Bone marrow (tissue), 2 donors: ENCODE results near the gene NTNG1.

ENCODE experiments used
- DNase-seq, 2 donors: peaks; one replicate each; lab custom pipeline; 2025; lab: John Stamatoyannopoulos, UW

The NTNG1 gene

DNA sequence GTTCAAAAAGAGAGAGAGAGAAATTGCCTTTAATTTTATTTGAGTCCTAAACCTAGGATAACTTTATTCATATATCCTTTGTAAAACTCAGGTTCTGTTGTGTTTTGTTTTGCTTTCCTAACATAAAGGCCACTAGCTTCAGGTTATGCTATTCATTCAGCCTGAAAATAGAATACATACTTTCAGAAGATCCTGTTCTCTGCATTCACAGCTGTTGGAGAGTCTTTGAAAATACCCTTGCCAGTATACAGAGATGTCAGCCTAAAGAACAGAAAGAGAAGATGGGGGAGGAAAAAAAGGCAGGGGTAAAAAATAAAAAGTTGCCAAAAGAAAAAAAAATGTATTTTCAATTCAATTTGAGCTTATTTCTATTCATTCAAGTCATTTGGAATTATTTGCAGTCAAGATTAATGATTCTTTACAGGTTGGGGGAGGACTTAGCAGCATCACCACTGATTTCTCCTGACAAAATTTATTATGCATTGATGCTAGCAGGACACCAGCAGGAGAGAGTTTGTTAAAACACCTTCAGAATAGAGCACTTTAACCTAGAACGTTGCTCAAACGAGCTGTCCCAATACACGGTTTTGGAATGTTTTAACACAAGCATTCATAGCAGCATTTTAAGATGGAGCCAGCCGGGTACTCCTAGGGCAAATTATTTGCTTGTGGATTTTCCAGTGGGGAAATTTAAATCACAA is 318.5 kb downstream of the NTNG1 start:
- no peak for DNase-seq

DNA sequence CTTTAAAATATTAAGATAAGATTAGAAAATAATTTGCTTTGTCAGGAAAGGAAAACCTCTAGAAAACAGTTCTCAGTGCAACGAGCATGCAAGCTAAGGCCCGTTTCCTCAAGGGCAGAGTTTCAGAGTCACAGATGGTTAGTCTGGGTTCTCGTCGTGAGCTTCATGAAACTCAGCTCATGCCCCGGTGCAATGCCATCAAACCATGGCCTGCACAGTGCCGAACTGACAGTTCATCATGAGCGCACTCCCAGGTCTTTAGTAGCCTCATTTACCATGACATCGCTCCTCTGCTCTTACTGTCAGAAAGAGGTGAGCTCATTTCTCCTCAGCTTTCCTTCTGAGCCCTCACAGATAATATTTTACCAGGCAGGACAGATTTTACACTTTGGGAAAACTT is 319.2 kb downstream of the NTNG1 start:
- DNase-seq: no peak

DNA sequence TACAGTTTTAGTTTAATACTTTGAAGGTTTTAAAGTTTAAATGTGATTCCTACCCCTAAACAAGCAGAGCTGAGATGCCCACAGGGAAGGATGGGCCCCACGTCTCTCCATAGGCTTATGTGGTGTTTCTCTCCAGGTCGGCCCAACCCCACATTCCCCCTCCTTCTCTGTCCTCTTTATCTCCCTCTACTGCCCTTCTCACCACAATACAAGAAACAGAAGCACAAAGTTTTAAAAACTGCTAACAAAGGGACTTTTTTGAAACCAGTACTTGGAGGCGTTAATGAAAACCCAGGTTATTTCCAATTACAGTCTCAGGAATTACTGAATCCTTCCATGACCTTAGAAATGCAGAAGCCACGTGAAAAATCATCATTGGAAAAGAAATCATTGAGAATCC is 324.0 kb downstream of the NTNG1 start:
- no peak for DNase-seq

DNA sequence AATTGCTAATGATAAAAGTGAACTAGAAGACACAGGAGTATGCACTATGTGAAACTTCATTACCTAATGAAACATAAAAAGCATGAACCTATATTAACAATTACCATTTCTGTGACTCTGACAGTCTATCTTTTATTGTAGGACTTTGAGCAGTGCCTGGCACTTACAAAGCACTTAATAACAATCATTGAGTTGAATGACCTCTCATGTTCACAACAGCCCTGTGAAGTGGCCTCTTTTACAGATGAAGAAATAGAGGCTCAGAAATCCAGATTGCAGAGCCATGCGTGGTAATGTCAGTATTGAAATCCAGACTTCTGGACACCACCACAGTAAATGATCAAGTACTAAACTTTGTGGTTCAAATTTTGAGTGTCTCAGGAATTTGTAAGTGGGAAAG is 326.4 kb downstream of the NTNG1 start:
- no peak for DNase-seq

DNA sequence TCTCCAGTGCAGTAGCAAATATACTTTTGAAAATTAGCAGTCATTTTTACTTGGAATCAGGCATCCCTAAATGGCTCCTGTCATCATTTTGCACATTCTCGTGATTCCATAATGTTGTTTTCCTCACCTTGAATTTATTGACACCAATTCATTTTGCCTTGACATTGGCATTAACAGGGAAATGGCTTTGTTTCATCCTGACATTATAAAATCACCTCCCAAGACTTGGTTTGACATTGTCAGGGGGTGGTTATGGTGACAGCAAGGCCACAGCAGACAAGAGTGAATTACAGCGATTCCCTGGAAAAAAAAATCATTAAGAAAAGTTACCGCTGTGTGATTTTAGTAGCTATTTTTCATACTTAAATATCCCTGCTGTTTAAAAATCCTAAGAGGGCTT is 327.0 kb downstream of the NTNG1 start:
- DNase-seq: no peak

DNA sequence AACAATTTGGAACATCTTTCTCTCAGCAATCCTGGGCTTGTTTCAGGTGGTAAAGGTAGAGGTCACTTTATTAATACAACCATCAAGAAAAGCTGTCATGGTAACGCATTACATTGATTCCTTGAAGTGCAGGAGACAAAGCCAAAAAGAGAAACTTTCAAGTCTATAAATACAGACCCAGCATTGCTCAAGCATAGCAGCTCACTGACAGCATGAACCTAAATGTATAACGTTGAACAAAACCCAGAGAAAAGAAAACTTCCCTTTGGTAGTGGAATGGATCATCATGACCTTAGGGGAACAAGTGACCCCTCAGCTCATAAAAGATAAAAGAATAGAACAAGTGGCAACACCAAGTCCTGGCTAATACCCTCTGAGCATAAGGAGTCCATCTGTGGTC is 332.2 kb downstream of the NTNG1 start:
- no peak for DNase-seq

DNA sequence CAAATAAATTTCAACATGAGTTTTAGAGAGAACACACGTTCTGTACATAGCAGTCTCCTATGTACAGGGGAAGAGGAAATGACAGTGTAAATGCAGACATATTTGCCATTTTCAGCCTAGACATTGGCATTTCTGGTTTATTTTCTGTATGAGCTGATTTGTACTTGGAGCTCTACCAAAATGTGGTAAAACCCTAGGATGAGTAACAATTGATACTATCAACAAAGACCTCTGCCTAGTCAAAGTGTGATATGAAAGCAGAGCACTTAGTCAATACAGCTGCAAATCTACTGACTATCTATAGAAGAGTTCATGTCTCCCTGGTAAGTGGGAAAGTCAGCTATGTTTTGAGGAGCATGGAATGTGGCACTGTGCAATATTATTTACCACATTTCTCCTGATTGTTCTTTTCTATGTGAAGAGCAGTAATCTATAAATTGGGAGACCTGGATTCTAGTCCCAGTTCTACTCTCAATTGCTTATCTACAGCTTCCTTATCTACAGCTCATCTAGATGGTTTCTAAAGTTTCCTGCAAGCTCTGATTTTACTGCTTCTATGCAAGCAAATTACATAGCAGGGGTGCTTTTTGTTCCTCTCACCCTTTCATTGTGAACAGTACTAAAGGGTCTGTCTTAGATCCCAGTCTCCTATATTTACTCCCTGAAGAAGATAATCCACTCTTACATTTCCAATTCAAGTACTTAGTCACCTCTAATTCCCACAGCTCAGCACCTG is 334.2 kb downstream of the NTNG1 start:
- no peak for DNase-seq

DNA sequence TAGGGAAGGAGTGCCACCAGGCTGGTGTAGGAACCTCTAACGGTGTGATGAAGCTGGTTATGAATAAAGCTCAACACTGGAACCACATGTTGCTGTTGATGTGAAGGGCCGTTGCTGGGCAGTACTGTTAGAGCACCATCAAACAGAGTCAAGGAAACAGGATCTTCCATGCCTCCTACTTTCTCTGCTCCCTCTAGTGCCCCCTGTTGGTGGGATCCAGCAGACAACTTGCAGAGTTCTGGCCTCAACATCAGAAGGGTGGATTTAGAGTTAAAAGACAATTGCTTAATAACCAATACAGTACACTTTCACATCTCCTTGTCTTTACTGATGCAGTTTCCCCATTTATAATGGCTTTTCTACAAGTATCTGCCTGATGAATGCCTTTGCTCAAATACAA is 336.4 kb downstream of the NTNG1 start:
- no peak for DNase-seq

DNA sequence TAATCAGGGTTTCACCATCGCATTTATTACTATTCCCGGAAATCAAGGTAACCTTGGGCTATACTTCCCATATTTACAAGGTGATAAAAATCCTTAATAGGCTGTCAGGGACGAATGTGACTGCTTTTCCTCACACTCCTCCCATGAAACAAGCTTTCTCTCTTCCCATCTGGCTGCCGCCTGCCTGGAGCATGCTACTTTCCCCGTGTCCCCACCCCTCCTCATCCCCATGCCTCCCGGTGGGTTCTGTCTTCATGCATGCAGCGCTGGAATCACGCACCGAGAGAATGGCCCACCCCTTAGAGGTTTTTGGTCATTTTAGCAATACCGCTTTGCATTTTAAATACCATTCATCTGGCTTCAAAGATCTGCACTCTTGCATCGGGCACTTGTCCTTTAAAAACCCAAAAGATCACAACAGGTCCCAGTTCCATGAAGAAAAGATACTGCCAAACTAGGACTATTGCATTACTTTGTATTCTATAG is 339.1 kb downstream of the NTNG1 start:
- no peak for DNase-seq

DNA sequence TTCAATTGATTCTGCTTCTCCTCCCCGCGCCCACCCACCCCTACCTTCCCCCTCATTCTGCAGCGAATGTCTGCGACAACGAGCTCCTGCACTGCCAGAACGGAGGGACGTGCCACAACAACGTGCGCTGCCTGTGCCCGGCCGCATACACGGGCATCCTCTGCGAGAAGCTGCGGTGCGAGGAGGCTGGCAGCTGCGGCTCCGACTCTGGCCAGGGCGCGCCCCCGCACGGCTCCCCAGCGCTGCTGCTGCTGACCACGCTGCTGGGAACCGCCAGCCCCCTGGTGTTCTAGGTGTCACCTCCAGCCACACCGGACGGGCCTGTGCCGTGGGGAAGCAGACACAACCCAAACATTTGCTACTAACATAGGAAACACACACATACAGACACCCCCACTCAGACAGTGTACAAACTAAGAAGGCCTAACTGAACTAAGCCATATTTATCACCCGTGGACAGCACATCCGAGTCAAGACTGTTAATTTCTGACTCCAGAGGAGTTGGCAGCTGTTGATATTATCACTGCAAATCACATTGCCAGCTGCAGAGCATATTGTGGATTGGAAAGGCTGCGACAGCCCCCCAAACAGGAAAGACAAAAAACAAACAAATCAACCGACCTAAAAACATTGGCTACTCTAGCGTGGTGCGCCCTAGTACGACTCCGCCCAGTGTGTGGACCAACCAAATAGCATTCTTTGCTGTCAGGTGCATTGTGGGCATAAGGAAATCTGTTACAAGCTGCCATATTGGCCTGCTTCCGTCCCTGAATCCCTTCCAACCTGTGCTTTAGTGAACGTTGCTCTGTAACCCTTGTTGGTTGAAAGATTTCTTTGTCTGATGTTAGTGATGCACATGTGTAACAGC is 339.9 kb downstream of the NTNG1 start:
- no peak for DNase-seq

DNA sequence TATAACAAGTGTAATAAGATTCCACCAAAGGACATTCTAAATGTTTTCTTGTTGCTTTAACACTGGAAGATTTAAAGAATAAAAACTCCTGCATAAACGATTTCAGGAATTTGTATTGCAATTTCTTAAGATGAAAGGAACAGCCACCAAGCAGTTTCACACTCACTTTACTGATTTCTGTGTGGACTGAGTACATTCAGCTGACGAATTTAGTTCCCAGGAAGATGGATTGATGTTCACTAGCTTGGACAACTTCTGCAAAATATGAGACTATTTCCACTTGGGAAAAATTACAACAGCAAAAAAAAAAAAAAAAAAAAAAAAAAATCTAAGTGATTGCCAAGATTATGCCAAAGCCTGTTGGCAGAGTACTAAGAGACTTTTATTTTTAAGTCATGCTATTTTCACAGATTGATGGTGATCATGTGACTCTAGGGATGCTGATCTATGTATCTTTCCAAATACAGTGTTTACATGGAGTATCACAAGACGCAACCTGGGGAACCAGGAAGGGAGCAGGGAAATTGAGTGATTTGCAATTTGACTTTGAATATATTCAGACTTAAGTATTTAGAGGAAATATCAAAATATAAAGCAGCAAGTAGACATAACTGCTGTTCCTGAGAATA is 341.0 kb downstream of the NTNG1 start:
- no peak for DNase-seq

DNA sequence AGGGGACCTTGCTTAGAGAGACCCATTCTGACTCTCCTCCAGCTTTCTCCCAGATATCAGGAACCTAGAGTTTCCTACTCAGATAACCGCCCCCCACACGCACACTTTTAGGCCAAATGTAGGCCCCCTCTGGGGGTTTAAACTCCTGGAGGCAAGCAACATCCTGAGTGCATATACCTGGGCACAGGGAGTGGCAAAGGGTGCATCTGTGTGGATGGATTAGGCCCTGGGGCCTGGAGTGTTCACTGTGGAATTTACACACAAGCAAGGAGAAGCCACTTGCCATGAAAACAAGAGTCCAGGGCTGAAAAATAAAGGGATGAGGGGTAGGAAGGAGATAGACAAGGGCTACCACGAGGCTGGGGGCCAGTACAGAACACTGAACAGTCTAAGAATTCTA is 343.1 kb downstream of the NTNG1 start:
- no peak for DNase-seq

DNA sequence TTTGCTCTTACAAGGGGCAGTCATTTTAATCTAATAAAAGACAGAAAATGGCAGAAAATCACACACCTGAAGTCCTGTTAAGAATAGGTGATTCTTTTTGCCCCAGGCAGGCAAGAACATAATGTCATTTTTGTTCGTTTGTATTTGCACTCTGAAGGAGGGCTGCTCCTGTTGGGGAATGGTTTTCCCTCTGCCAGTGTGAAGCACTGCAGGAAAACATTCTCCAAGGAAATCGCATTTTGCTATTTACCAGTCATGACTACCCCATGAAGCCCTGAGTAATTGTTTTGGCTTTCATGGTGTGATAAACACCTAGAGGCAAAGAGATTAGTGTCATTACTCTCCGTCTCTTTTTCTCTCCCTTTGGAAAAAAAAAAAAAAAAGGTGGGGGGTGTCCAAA is 345.5 kb downstream of the NTNG1 start:
- DNase-seq: no peak

DNA sequence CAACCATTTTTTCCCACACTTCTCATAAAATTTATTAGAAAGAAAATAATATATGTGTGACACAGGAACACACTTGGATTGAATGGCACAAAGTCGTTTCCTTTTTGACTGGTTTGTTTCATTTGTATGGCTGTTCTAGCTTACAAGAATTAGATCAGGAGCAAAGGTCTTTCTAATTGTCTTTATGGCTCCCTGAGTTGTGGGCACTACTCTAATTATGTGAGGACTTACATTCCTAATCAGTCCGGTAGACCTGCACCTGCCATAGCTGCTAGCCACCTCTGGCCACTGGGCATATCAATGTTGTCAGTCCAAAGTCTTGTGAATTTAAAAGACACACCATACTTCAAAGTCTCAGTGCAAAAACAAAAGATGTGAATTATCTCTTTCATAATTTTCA is 346.7 kb downstream of the NTNG1 start:
- no peak for DNase-seq

DNA sequence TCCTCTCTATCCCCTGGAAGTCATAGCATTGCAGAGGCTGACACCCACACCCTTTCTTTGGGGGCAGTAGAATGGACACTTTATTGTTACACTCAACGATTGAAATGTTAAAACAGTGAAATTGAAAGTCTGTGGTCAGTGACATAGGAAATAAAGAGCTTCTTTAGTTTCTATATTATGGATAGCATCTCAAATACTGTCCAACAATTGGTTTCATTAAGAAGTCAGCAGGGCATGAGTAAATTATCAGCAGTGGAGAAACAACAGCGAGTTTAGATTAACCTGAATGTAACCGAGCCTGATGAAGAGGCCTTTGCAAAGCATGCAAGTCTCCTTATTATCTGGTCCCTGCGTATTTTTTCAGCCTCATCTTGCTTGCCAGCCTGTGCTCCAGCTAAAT is 350.7 kb downstream of the NTNG1 start:
- no peak for DNase-seq

DNA sequence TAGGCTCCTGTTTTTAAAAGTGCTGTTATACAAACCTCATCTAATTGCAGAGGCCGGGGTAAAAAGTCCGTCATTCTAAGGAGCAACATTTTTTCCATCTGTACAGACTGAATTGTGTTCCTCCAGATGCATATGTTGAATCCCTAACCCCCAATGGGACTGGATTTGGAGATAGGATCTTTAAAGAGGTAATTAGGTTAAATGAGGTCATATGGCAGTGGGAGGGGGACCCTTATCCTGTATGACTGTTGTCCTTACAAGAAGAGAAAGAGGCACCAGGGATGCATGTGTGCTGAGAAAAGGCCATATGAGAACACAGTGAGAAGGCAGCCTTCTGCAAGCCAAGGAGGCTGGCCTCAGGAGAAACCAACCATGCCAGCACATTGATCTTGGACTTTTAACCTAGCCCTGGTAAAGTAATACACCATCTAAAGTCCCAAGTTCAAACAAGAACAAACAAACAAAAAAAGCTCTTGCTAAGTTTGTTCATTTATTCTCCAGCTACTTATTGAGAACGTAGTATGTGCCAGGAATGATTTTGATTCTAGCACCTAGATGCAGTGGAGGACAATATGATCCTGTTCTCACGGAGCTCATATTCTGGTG is 352.4 kb downstream of the NTNG1 start:
- DNase-seq: no peak

DNA sequence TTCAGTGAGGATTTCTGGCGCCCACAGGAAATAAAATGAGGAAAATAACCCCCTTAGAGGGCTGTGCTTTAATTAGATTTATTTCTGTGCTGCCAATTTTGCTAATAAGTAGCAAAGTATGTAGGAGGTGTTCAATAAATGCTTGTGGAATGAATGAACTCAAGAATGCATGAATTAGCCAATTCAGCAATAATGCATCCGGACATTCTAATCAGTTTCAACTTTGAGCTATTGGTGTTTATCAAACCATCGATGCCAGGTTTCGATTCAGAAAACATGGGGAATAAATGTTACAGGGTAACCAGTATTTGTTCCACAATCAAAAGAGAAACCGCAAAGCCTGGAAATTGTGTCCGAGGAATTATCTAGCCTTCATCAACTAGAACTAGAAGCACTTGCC is 353.2 kb downstream of the NTNG1 start:
- DNase-seq: no peak

DNA sequence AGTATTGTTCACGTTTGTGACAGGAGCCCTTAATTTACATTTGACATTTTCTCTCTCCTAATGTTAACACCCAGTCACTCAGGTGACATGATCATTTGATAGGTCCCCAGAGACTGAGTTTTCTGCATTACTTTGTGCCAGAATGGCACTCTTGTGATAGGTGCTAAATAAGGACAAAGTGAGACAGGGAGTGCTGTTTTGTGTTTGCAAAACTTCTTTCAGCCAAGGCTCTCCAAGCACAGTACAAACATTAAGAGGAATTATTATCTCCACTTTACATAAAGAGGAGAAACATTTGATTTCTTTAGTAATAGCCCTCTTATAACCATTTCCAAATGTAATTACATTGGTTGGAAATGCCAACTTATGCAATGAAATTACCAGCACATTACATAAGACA is 355.2 kb downstream of the NTNG1 start:
- DNase-seq: no peak

DNA sequence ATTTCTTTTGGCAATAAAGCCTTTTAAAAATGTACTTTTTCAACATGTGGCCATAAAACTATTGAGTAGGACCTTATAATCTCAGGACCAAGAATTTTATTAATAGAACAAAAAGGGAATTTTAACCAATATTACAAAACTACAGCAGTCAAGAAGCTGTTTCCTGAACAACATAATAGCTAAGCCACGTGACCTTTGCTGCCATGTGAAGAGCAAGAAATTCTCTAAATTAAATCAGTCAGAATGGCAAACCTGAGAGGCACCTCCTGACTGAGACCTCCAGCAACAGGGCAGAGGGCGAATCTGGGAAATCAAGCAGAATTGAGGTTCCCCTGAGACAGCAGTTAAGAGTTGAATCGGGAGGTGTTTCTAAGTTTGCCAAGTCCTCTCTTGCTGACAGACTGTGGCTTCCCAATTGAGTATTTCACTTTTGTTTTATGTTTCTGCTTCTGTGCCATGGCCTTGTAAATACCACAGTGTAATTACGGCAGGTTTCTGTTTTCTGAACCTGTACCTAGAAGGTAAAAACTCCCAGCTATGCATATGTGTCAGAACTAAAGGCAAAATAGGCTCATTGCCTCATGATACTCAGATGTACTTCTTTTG is 358.4 kb downstream of the NTNG1 start:
- no peak for DNase-seq

DNA sequence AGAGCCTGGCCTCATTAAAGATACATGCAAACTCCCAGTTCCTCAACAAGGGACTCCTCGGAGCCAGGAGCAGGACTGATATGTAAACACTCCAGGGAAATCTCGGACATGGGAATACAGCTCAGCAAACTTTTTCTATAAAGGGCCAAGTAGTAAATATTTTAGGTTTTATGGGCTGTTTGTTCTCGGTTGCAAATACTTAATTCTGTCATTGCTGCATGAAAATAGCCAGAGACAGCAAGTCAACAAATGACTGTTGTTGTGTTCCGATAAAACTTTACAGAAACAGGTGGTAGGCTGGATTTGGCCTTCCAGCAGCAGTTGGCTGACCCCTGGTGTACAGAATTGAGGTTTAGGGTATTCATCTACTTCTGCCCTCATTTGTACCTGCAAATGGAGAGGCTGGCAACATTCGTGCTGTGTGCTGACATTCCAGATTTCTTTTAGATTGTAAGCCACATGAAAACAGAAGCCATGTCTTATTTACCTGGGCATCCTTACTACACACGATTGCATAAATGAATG is 360.3 kb downstream of the NTNG1 start:
- DNase-seq: no peak

DNA sequence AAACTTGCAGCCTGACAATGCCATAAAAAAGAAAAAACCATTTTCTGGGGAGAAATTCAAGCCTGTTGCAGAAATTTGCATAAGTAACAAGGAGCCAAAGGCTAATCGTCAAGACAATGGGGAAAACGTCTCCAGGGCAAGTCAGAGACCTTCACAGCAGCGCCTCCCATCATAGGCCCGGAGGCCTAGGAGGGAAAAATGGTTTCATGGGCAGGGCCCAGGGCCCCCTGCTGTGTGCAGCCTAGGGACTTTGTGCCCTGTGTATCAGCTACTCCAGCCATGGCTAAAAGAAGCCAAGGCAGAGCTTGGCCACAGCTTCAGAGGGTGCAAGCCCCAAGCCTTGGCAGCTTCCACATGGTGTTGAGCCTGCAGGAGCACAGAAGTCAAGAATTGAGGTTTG is 369.5 kb downstream of the NTNG1 start:
- no peak for DNase-seq
